A204.1 (cell line): ENCODE results near the gene DLG3.
"Not testable (repeated sequence)": the region's sequence is repeated elsewhere in the genome, so short reads cannot be mapped to it uniquely, and the experiment has no call there.

Experiments used
- FAIRE-seq: peaks from 2 replicates; lab custom pipeline; 2012; peaks lifted over from hg19 to GRCh38; lab: Jason Lieb, UNC

Gene DLG3

DNA sequence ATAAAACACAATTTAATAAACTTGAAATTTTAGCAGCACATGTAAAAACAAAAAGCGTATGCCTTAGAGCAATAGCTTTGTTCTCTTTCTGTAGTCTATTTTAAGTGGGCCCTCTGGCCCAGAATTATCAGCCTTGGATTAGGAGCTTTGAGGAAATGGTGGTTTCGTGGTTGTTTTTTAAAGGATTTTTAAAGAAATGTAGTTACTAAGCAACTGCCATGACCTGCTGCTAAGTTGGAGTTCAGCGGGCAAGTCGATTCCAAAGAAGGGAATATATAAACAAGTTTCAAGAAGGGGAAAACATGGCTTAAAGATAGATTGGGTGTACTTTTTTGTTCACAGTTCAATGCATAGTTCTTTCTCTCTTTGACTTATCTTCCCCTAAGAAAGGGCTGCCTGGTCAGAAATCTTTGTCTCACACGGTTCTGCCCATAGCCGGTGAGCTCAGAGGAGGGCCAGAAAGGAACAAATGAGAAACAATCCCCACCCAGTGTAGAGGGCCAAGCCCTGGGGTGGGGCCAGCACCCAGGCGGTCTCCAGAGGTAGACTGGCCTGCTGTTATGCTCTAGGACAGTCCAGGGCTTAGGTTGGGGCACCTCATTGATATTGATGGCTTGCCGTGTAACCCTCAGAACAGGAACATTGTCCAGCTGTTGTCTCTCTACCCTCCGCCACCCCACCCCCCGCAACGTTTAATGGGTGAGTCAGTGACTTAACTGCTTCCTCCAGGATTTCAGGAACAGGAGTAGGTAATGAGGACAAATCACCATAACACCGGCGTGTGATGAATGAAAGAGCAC is 32.5 kb downstream of the DLG3 start:
- no peak for FAIRE-seq

GRCh38 chrX:70477734-70478075 is 33.1 kb downstream of the DLG3 start:
- no peak for FAIRE-seq

GRCh38 chrX:70478526-70479245 is 34.1 kb downstream of the DLG3 start:
- no peak for FAIRE-seq

DNA sequence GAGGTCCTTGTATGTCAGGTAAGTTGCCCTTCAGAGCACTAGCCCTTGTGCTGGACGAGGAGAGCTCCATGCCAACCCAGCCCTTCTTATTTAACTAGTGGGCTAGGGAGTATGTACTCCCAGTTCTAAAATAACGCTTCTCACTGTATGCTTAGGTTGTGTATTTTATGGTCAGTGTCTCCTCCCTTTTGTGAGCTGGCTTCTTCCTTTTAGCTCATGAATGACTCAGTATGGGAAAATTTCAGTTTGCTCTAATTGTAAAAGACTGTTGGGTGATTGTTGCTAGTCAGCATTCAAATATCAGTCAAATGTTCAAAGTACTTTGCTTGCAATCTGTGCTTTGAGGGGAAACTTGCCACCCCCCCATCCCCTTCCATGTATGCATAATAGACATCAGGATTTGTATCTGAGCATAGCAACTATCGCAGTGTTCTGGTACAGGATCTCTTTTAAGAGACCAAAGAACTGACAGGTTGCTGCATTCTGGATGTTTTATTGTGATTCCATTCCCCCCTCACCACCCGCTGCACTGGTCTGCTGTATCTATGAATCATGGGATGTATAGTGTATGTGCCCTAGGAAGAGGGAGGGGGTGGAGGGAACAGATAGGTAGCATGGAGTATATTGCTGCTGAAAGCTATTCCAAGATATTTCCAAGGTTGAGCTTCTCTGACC is 34.7 kb downstream of the DLG3 start:
- FAIRE-seq = no peak

GRCh38 chrX:70479922-70480659 is 35.5 kb downstream of the DLG3 start:
- FAIRE-seq = no peak

DNA sequence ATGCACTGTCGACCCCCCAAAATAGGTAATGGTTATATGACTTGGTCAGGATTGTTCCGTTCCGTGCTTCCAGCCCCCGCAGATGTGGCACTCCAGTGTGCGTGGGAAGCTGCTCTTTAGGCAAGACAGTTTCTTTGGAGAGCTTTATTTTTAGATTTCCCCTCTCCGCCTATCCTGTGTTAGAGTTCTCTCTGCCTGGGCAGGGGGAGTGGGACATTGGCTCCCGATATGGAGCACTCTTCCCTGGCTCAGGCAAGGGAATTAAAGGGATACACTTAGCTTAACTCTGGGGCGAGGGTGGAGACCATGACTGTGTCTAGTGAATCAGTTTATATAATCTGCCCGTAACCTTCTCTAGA is 36.0 kb downstream of the DLG3 start:
- FAIRE-seq = no peak

DNA sequence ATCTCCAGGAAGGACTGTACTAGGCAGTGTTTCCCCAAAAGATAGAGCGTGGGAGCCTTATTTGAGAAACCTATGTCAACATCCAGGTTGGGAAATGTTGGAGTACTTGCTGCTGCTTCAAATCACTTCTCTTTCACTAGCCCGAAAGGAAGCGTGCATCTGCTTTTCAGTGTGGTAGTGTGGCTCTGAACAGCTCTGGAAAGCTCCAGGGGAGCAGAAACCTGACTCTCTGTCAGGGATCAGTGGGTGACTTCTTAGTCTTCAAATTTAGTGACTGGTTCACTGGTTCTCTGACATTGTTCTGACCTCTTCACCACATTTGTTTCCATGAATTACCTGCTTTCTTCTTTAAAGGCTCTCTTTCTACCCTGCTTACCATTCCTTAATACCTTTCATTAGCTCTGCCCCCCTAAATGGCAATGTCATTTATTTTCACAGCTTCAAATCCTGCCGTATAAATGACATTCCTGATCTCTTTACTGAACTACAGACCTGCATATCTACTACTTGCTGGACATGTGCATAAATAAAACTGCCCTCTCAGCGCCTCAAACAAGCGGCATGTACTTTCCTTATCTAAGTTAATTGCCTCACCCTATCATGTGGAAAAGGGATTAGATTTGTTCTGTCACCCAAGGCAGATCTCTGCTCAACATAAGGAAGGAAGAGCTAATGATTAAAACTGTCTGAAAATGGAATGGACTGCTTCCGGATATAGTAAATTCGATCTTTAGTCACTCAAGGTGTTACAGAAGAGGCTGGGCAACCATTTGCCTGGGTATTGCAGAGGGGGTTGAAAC is 37.0 kb downstream of the DLG3 start:
- FAIRE-seq = no peak

GRCh38 chrX:70482300-70482699 is 37.7 kb downstream of the DLG3 start:
- FAIRE-seq = no peak

- no peak for FAIRE-seq
These were observed 40.8 kb downstream of the DLG3 start for GRCh38 chrX:70485466-70485865.

DNA sequence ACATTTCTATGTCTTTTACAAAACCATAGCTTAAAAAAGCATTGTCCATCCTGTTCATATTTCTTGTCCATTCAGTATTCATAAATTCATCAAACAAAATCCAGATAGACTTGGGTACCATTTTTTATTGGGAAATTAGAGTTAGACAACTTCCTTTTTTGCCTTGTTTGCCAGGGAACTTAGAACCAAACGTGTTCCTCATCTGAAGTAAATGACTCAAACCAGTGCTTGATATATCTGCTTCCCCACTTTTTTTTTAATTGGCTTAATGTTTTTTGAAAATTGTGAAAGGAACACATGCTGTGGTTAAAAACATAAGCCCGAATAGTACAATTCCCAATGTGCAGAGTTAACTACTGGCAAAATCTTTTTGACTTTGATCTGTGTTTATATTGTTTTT is 44.2 kb downstream of the DLG3 start:
- FAIRE-seq = no peak

DNA sequence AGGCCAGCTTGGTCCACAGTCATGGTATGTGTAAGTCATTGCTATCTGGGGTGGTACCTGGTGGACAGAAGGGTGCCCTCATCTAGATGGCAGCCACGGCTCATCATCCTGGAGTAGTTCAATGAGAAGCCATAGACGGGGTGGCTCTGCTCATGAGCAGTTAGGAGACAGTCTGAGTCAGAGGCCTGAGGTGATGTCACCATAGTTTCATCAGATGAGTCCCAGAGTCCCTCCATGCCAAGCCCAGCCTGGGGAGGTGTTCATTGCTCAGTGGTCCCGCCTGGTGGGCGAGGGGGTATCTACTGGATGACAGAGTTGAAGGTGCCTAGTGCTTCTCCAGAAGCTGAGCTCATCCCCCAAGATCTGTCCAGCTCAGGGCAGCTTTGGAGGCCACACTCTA is 49.8 kb downstream of the DLG3 start:
- FAIRE-seq = no peak

DNA sequence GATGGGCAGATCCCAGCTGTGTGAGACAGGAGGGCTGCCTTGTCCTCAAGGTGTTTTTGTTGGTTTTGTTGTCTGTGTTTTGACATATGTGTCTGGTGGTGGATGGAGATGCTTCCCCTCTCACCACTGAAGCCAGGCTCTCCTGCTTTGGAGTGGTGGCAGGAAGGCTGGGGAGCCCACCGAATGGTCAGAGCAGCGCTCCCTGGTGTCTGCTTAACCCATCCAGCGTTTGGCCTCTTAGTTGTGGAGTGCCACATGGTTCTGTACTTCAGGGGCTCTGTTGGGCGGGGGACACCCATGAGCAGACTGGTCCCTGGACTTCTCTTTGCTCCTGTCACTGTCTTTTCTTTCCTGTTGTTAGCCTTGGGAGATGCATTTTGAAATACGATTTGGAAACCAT is 51.9 kb downstream of the DLG3 start:
- FAIRE-seq = no peak

GRCh38 chrX:70497026-70497425 is 52.4 kb downstream of the DLG3 start:
- FAIRE-seq = no peak

GRCh38 chrX:70498129-70498528 is 53.5 kb downstream of the DLG3 start:
- no peak for FAIRE-seq

DNA sequence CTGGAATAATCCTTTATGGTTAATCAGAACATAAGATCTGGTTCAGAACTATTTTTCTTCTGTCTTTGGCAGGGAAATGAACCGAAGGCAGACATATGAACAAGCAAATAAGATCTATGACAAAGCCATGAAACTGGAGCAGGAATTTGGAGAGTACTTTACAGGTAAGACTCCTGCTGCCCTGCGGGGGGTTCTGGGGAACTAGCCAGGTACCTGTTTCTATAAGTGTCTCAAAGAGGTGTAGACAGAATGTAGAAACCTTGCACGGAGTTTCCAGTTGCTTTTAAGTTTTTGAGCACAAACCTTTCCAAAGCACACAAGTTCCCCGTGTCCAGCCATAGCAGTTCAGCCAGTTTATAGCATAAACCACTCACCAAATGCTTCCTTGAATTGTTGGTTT is 56.2 kb downstream of the DLG3 start:
- FAIRE-seq = no peak

DNA sequence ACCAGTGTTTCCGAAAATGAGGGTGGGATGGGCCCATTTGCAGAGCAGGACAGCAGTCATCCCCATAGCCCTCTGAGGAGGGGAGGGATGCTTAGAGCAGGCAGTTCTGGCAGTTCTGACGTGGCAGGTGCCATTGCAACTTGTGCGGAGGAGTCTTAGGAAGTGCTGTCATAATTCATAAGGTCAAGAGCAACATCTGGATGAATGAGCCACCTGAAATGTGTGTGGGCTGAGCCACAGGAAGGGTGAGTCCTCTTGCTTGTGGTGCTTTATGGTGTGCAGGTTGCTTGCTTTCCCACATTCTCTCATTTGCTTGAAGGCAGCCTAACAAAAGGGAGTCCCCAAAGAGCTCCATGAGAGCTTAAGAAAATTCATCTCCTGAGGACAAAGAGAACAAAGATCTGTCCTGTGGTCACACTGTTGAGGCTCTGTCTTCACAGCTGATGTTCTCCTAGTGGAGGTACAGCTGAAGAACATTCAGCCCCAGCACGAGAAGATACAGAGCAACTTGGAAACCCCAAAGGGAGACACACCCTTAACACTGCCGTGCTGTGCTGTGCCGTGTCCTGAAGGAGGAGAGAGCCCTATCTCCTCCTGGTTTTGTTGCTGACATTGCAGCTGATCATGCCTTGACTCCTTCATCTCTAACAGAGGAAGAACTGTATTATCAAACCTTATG is 60.3 kb downstream of the DLG3 start:
- FAIRE-seq = no peak

- no peak for FAIRE-seq
These were observed 60.8 kb downstream of the DLG3 start for GRCh38 chrX:70505451-70505841.

GRCh38 chrX:70508296-70508911 is 63.8 kb downstream of the DLG3 start:
- FAIRE-seq = no peak

DNA sequence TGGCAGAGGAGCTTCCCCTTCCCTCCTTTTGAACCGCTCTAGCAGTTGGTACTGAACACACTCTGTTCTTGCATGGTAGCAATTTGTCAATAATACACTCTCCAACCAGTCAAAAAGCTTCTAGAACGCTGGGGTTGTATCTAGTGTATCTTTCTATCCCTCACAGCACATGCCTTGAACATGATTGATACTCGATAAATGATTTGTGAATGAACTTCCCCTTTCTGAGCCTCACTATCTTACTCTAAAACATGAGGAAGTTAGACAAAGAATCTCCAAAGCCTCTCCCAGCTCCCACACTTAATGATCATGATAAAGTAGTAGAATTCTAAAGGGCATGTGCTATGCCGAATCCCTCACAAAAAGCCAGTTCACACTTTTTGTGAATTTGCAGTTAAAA is 64.4 kb downstream of the DLG3 start:
- no peak for FAIRE-seq

DNA sequence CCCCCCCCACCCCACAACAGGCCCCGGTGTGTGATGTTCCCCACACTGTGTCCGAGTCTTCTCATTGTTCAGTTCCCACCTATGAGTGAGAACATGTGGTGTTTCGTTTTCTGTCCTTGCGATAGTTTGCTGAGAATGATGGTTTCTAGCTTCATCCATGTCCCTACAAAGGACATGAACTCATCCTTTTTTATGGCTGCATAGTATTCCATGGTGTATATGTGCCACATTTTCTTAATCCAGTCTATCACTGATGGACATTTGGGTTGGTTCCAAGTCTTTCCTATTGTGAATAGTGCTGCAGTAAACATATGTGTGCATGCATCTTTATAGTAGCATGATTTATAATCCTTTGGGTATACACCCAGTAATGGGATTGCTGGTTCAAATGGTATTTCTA is 70.6 kb downstream of the DLG3 start:
- FAIRE-seq = not testable (repeated sequence)

- not testable (repeated sequence) for FAIRE-seq
These were observed 71.1 kb downstream of the DLG3 start for GRCh38 chrX:70515692-70516091.
